ENCODE data around the gene DBT. TPM values are rescaled to one million over a fixed set of nuclear protein-coding genes. Genes with fewer than 3 reads are reported as not detected.

DBT gene
- total and polyA plus RNA-seq, 2 of the 13 experiments (the other 11 are each of a cell fraction or from before 2014, with no cell fraction given) = 3.3 to 10.2 TPM

- TF ChIP-seq KIAA2018 (CRISPR knock-in tag; IDR thresholded peaks at IDR 0.05; ENCODE audit: borderline replicate concordance) = no peak
- TF ChIP-seq ZNF160 (CRISPR knock-in tag; IDR thresholded peaks at IDR 0.05) = no peak
- TF ChIP-seq NBN (conservative IDR thresholded peaks at IDR 0.05) = no peak
- TF ChIP-seq ZFP1 (CRISPR knock-in tag; IDR thresholded peaks at IDR 0.05) = no peak
- TF ChIP-seq ZNF766 (CRISPR knock-in tag; IDR thresholded peaks at IDR 0.05; ENCODE audit: borderline replicate concordance) = peak; percentile 70; the same call in 1 of the 2 replicates
- no peak for TF ChIP-seq ZKSCAN8 (CRISPR knock-in tag; IDR thresholded peaks at IDR 0.05; ENCODE audit: borderline replicate concordance)
- peak; percentile 70; the same call in 1 of the 2 replicates for TF ChIP-seq DMAP1 (CRISPR knock-in tag; IDR thresholded peaks at IDR 0.05)
- no peak for TF ChIP-seq SNAI1 (CRISPR knock-in tag; IDR thresholded peaks at IDR 0.05; ENCODE audit: borderline replicate concordance)
- 0 out of 2 replicates have a peak, but pooled peaks have one; percentile 51 for TF ChIP-seq TIGD3 (CRISPR knock-in tag; IDR thresholded peaks at IDR 0.05; ENCODE audit: borderline replicate concordance)
- no peak for TF ChIP-seq CBX2 (IDR thresholded peaks at IDR 0.05; ENCODE audit: low read depth, low read length)
- no peak for TF ChIP-seq CBX2 (CRISPR knock-in tag; IDR thresholded peaks at IDR 0.05; ENCODE audit: low read depth)
- no peak for TF ChIP-seq SIN3A (IDR thresholded peaks at IDR 0.05; ENCODE audit: borderline replicate concordance, low read depth, low read length)
- TF ChIP-seq ZNF619 (CRISPR knock-in tag; IDR thresholded peaks at IDR 0.05) = 0 out of 2 replicates have a peak, but pooled peaks have one; percentile 18
- TF ChIP-seq HMG20B (CRISPR knock-in tag; conservative IDR thresholded peaks at IDR 0.05) = no peak
- no peak for TF ChIP-seq SOX13 (IDR thresholded peaks at IDR 0.05)
- TF ChIP-seq SOX13 (CRISPR knock-in tag; conservative IDR thresholded peaks at IDR 0.05 in 1 of 2, IDR thresholded peaks at IDR 0.05 in 1 of 2) = peak in 1 of 2 experiments; percentile 33; a peak in 1 of 4 replicates
- TF ChIP-seq DRAP1 (CRISPR knock-in tag; IDR thresholded peaks at IDR 0.05) = peak; percentile 92
- TF ChIP-seq ZNF800 (CRISPR knock-in tag; IDR thresholded peaks at IDR 0.05) = peak; percentile 75; the same call in 1 of the 2 replicates
Measured at GRCh38 chr1:100265931-100266740, 16.5 kb upstream of the DBT start, which contains the start of gene RTCA (continued).
